Activated T-cell treated with anti-CD3 and anti-CD28 coated beads for 1 hour (primary cell): ENCODE data around the gene NUMB.
"Not testable (repeated sequence)": the region's sequence is repeated elsewhere in the genome, so short reads cannot be mapped to it uniquely, and the experiment has no call there.

ENCODE experiments used
- DNase-seq: peaks from one replicate; pipeline ENCODE4 v3.0.0-alpha.2; 2020; ENCODE audit warnings: low read depth

The NUMB gene

GRCh38 chr14:73422515-73422914 lies 35.8 kb downstream of the NUMB start:
- no peak for DNase-seq

GRCh38 chr14:73418227-73418626 lies 40.1 kb downstream of the NUMB start:
- DNase-seq: no peak

- not testable (repeated sequence) for DNase-seq
Measured at GRCh38 chr14:73406248-73406647, 52.1 kb downstream of the NUMB start.

GRCh38 chr14:73403181-73403752 lies 55.1 kb downstream of the NUMB start:
- no peak for DNase-seq

- DNase-seq: no peak
Measured at GRCh38 chr14:73402579-73402978, 55.8 kb downstream of the NUMB start.

GRCh38 chr14:73397810-73398209 lies 60.5 kb downstream of the NUMB start:
- no peak for DNase-seq

- no peak for DNase-seq
Measured at GRCh38 chr14:73394317-73394716, 64.0 kb downstream of the NUMB start.

GRCh38 chr14:73393375-73393774 lies 65.0 kb downstream of the NUMB start:
- DNase-seq: no peak

GRCh38 chr14:73392329-73393257 lies 65.8 kb downstream of the NUMB start:
- DNase-seq: no peak

GRCh38 chr14:73387860-73388259 lies 70.5 kb downstream of the NUMB start:
- DNase-seq: not testable (repeated sequence)

GRCh38 chr14:73386342-73386741 lies 72.0 kb downstream of the NUMB start:
- DNase-seq: no peak

GRCh38 chr14:73385021-73385420 lies 73.3 kb downstream of the NUMB start:
- not testable (repeated sequence) for DNase-seq

GRCh38 chr14:73383356-73383755 lies 75.0 kb downstream of the NUMB start:
- DNase-seq: no peak

- DNase-seq: no peak
Measured at GRCh38 chr14:73381380-73382013, 76.8 kb downstream of the NUMB start.

GRCh38 chr14:73376585-73376984 lies 81.8 kb downstream of the NUMB start:
- DNase-seq: no peak

- no peak for DNase-seq
Measured at GRCh38 chr14:73375861-73376260, 82.5 kb downstream of the NUMB start.

GRCh38 chr14:73374218-73374617 lies 84.1 kb downstream of the NUMB start:
- no peak for DNase-seq

GRCh38 chr14:73372529-73372928 lies 85.8 kb downstream of the NUMB start:
- no peak for DNase-seq

- DNase-seq: no peak
Measured at GRCh38 chr14:73370561-73370960, 87.8 kb downstream of the NUMB start.

GRCh38 chr14:73369428-73369827 lies 88.9 kb downstream of the NUMB start:
- DNase-seq: no peak

- no peak for DNase-seq
Measured at GRCh38 chr14:73368616-73369015, 89.7 kb downstream of the NUMB start.

- DNase-seq: no peak
Measured at GRCh38 chr14:73365727-73366126, 92.6 kb downstream of the NUMB start.

GRCh38 chr14:73364559-73364958 lies 93.8 kb downstream of the NUMB start:
- no peak for DNase-seq
